ENCODE measurements around the gene SORCS1.

Gene SORCS1

GRCh38 chr10:106960812-106961211, 203.7 kb downstream of the SORCS1 start:
- no peak for DNase-seq (ENCODE audit: low read depth)
- no peak overlapping the region for H3K4me3 ChIP-seq (ENCODE audit: low read length)
- TF ChIP-seq, protein P1, sequence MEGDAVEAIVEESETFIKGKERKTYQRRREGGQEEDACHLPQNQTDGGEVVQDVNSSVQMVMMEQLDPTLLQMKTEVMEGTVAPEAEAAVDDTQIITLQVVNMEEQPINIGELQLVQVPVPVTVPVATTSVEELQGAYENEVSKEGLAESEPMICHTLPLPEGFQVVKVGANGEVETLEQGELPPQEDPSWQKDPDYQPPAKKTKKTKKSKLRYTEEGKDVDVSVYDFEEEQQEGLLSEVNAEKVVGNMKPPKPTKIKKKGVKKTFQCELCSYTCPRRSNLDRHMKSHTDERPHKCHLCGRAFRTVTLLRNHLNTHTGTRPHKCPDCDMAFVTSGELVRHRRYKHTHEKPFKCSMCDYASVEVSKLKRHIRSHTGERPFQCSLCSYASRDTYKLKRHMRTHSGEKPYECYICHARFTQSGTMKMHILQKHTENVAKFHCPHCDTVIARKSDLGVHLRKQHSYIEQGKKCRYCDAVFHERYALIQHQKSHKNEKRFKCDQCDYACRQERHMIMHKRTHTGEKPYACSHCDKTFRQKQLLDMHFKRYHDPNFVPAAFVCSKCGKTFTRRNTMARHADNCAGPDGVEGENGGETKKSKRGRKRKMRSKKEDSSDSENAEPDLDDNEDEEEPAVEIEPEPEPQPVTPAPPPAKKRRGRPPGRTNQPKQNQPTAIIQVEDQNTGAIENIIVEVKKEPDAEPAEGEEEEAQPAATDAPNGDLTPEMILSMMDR (conservative IDR thresholded peaks at IDR 0.05; ENCODE audit: low read length): no peak

DNA sequence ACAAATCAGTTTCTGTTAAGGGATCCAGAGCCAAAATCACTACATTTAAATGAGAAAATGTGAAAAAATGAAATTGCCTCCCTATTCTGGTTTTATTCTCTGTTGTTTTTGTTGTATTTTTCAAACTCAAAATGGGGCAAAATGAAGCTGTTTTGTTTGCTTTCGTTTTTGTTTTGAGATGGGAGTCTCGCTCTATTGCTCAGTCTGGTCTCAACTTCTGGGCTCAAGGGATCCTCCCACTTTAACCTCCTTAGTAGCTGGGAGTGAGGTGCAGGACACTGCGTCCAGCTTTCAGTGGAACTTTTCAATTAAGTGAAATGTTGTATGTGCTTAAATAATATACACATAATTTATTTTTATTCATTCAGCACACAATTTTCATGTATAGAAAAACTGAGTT, 205.0 kb downstream of the SORCS1 start:
- TF ChIP-seq, protein P1 (conservative IDR thresholded peaks at IDR 0.05; ENCODE audit: low read length): no peak
- H3K4me3 ChIP-seq (ENCODE audit: low read length): no peak overlapping the region
- DNase-seq (ENCODE audit: low read depth): no peak

DNA sequence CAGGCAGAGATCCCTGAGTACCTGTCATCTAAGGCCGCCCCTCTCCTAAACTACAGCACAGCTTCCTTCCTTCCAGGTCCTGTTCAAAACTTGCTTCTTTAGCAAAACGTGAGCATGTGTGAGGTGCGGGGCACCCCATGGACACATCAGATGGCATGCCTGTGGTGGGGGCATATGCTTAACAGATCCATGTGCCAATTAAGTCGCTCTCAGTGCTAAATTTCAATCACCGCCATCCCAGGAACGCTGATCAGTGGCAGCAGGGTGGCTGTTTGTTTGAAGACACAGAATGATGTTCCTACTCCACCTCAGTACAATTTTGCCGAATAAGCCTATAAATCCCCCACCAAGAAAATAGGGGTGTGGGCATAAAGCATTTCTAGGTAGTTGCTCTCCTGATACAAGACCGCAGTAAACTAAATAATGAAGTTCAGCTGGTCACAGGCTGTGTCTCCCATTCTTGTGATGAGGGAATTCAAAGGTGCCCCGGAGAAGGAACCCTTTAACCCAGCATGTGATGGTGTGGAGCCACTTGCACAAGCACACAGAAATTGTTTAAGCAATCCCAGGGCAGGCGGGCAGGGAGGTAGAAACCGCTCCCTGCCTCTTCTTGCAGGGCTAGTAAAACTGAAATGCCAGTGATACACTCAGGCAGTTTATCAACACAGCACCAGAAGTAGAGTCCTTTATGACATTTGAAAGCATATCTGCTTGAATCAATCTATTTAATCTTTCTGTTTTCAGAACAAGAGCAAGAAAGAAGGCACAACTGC, 205.7 kb downstream of the SORCS1 start:
- TF ChIP-seq, protein P1 (conservative IDR thresholded peaks at IDR 0.05; ENCODE audit: low read length): no peak
- H3K4me3 ChIP-seq (ENCODE audit: low read length): no peak overlapping the region
- DNase-seq (ENCODE audit: low read depth): no peak

GRCh38 chr10:106957823-106958588, 206.5 kb downstream of the SORCS1 start:
- DNase-seq (ENCODE audit: low read depth): no peak
- no peak overlapping the region for H3K4me3 ChIP-seq (ENCODE audit: low read length)
- TF ChIP-seq, protein P1 (conservative IDR thresholded peaks at IDR 0.05; ENCODE audit: low read length): no peak

DNA sequence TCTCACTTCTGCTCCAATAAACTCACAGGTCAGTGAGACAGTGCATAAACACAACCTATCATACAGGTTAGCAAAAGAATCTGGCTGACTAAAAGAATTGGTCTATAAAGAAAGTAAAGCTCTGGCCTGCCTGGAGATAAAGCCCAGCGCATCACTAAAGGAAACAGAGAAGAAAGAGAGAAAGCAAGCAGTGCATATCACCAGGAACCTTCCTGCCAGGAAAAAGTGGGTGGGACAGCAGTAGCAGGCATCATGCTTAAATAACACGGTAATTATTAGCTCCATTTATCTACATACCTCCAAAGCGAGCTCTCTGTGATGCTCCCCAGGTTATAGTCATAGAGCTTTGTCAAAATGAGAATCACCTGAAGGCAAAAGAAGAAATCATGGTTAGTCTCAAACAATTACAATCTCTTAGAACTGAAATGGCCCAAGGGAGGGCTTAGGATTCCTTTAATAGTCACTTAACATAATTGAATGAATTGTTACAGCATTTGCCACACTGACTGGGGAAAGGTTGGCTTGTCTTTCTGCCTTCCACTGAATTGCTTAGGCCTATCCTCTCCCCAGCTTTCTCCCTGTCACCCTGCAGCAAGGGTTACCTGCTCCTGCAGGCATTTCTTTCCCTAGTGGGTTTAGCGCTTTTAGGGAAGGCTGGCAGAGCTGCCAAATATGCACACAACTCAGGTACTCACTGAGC, 208.1 kb downstream of the SORCS1 start:
- no peak overlapping the region for H3K4me3 ChIP-seq (ENCODE audit: low read length)

GRCh38 chr10:106955133-106955532, 209.4 kb downstream of the SORCS1 start:
- no peak for DNase-seq (ENCODE audit: low read depth)
- no peak overlapping the region for H3K4me3 ChIP-seq (ENCODE audit: low read length)
- TF ChIP-seq, protein P1 (conservative IDR thresholded peaks at IDR 0.05; ENCODE audit: low read length): no peak

More for the DNA sequence above, 208.1 kb downstream of the SORCS1 start:
- TF ChIP-seq, protein P1 (conservative IDR thresholded peaks at IDR 0.05; ENCODE audit: low read length): no peak
- DNase-seq (ENCODE audit: low read depth): no peak

Measured in AG10803 (cell line).